ENCODE results near the gene CUL4B. TPM values are rescaled to one million over a fixed set of nuclear protein-coding genes. Genes with fewer than 3 reads are reported as not detected.

The CUL4B gene
- total RNA-seq (2022; extraction: Qiagen RNA extraction): 35.6 to 65.2 TPM (median 46.8 TPM) in 5 replicates

DNA sequence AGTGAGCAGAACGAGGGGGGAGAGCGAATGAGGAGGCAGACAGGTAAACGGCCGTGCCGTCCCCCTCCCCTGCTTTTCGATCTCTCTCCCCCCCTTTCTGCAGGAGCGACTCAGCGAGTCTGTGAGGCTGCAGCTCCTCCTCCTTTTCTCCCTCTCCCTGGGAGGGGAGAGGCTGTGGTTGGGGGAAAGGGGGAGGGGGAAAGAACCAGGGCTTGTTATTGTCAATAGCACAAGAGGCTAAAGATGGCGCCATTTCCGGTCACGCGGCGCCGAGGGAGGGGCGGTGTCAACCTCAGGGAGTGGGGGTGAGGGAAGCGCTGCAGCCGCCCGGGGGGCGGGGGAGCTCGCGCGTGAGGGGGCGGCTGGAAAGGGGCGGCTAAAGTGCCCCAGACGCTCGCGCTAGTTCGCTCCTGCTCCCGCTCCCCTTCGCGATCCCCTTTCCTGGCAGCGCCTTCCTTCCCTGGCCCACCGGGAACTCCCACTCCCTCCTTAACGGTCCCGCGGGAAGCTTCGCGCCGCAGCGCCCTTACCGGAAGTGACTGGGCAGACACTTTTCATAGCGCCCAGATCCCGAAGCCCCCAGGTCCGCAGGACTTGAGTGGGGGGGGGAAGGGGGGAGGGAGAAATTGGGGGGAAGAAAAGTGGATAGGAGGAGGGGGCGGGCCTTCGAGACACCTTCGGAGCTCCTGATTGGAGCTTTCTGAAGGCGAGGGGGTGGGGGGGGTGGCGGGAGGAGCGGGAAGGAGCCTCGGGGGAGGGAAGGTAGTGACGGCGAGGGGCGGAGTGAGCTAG is at the start of gene CUL4B:
Gene CUL4B (minus strand): TSS at position 121 of the 792 bp plus-strand sequence. CDS start 324 bp downstream, outside the sequence.

GRCh38 chrX:120603707-120604360 is 43.1 kb upstream of the CUL4B start, which contains the start of gene MCTS1:
MCTS1 (plus strand) TSS chrX:120604101; CDS start chrX:120604237, 136 bp downstream.

Other genes with a start within 250 kb of the CUL4B start
- gene TMEM255A, start 249.5 kb downstream of the CUL4B start, total RNA-seq (2022; extraction: Qiagen RNA extraction): 0.23 to 0.74 TPM (median 0.33 TPM) in 5 replicates
- gene ATP1B4, start 198.9 kb downstream of the CUL4B start, total RNA-seq (2022; extraction: Qiagen RNA extraction): 0.01 TPM in 1 of 5 replicates, not detected in the others
- gene LAMP2, start 91.7 kb downstream of the CUL4B start, total RNA-seq (2022; extraction: Qiagen RNA extraction): 82.5 to 102 TPM (median 99.8 TPM) in 5 replicates
- 90.9 to 98.0 TPM (median 96.2 TPM) in 5 replicates for gene MCTS1, start 43.1 kb upstream of the CUL4B start, total RNA-seq (2022; extraction: Qiagen RNA extraction)
- 29.1 to 39.4 TPM (median 33.4 TPM) in 5 replicates for gene C1GALT1C1, start 69.1 kb upstream of the CUL4B start, total RNA-seq (2022; extraction: Qiagen RNA extraction)

Data from A549 treated with Hydrocortisone at 1 μM for 4 hours (cell line).